Measurements from ENCODE around the gene FAF2.

DNA sequence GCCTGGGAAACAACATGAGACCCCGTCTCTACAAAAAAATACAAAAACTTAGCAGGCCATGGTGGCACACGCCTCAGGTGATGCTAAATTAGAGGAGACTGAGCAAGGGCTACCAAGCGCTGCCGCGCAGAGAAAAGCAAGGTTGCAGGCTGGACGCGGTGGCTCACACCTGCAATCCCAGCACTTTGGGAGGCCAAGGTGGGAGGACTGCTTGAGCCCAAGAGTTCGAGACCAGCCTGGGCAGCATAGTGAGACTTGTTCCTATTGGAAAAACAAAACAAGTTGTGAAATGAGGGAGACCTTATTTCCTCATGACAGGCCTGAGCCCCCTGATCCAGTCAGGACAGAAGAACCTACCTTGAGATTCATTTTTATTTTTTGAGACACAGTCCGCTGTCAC, 77.5 kb downstream of the FAF2 start:
- TF ChIP-seq, protein P1, sequence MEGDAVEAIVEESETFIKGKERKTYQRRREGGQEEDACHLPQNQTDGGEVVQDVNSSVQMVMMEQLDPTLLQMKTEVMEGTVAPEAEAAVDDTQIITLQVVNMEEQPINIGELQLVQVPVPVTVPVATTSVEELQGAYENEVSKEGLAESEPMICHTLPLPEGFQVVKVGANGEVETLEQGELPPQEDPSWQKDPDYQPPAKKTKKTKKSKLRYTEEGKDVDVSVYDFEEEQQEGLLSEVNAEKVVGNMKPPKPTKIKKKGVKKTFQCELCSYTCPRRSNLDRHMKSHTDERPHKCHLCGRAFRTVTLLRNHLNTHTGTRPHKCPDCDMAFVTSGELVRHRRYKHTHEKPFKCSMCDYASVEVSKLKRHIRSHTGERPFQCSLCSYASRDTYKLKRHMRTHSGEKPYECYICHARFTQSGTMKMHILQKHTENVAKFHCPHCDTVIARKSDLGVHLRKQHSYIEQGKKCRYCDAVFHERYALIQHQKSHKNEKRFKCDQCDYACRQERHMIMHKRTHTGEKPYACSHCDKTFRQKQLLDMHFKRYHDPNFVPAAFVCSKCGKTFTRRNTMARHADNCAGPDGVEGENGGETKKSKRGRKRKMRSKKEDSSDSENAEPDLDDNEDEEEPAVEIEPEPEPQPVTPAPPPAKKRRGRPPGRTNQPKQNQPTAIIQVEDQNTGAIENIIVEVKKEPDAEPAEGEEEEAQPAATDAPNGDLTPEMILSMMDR (IDR thresholded peaks at IDR 0.05) = no peak
- no peak for TF ChIP-seq POLR2AphosphoS5 (IDR thresholded peaks at IDR 0.05)

Data from gastroesophageal sphincter (tissue), 3 donors.